Measurements from ENCODE around the gene EFCAB5. TPM values are rescaled to one million over a fixed set of nuclear protein-coding genes. Genes with fewer than 3 reads are reported as not detected.
A peak's percentile ranks its signal among the peaks of the same experiment; 100 is the strongest.
"Not testable (repeated sequence)": the region's sequence is repeated elsewhere in the genome, so short reads cannot be mapped to it uniquely, and the experiment has no call there.

Gene EFCAB5
- total RNA-seq, 1 experiment from 2014 or later = 0.16 TPM

DNA sequence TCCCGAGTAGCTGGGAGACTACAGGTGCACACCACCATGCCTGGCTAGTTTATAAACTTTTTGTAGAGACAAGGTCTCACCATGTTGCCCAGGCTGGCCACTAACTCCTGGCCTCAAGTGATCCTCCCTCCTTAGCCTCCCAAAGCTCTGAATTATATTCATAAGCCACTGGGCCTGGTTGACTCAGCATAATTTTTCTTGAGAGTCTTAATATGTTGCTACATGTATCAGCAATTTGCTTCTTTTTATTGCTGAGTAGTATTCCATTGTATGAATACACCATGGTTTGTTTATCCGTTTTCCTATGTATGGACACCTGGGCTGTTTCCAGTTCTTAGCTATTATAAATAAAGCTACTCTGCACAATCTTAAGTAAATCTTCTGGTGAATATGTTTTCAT, 132.8 kb downstream of the EFCAB5 start:
- no peak for DNase-seq (ENCODE audit: low read depth in 1 of 2, low spot score in 2 of 2)
- Histone ChIP-seq H3K27ac (no peak overlapping the region), H3K27me3 (replicated peaks) (0 out of 2 replicates have a peak, but pooled peaks cover 9% of the 10 kb centered on the region), H3K4me1 (replicated peaks) (no peaks in the 10 kb centered on the region), H3K36me3 (no peaks in the 10 kb centered on the region), H3K4me3 (no peak overlapping the region), H3K9me3 (replicated peaks) (no peaks in the 10 kb centered on the region)

DNA sequence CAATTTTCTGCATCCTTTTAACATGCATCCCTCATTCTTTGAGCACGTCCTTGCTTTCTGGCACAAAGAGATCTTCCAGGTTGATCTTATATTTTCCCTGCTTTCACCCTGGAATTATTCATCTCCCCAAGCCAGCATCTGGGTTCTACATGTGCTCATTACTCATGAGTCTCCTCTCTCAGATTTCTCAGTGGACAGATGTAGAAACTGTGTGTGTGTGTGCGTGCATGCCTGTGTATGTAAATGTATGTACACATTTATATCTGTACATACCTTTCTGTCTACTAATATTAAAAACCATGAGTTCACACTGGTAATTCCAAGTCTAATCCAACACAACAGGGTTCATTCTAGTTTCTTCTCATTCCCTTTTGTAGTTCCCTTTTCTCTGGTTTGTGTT, 133.3 kb downstream of the EFCAB5 start:
- Histone ChIP-seq H3K4me3 (no peak overlapping the region), H3K27me3 (replicated peaks) (peaks cover 9% of the 10 kb centered on the region; the same call in 1 of the 2 replicates), H3K9me3 (replicated peaks) (no peaks in the 10 kb centered on the region), H3K4me1 (replicated peaks) (no peaks in the 10 kb centered on the region), H3K27ac (no peak overlapping the region), H3K36me3 (no peaks in the 10 kb centered on the region)
- DNase-seq (ENCODE audit: low read depth in 1 of 2, low spot score in 2 of 2) = no peak

DNA sequence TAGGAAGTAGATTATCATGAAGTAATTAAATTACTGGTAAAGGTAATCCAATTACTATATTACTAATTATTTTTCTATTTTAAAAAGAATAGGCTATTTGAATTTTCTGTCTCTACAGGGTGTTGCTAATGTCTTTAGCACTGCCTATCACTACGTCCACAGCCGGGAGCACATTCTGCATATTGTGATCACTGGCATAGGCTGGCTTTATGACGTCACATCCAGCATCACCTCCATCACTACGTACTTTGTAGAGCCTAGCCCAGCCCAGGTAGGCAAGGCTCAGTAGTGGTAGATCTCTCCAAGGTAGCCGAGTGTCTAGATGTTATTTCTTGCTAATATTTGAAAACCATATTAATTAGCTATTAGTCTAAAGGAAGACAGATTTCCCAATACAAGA, 141.3 kb downstream of the EFCAB5 start:
- Histone ChIP-seq H3K4me1 (replicated peaks) (no peaks in the 10 kb centered on the region), H3K27me3 (replicated peaks) (peaks cover 4% of the 10 kb centered on the region; the same call in 1 of the 2 replicates), H3K9me3 (replicated peaks) (no peaks in the 10 kb centered on the region), H3K27ac (no peak overlapping the region), H3K4me3 (no peak overlapping the region), H3K36me3 (no peaks in the 10 kb centered on the region)
- DNase-seq (ENCODE audit: low read depth in 1 of 2, low spot score in 2 of 2) = no peak

DNA sequence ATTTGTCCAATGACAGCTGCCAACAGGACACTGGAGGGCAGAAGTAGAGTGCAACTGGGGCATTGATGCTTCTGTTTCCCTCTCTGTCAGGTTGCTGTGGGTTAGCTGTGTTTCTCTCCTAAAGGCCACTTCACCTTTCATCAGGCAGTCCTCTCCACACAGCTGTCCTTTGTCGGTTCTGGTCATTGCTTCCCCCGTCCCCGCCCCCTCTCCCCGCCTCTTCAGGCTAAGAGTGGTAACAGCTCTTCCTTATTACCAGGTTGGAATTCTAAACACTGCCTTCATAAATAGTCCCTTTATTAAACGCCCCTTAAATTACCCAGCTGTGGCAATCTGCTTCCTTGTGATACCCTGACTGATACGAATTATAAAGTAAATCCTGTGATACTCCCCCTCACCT, 143.4 kb downstream of the EFCAB5 start:
- no peaks in the 10 kb centered on the region for H3K9me3 ChIP-seq (replicated peaks)
- no peak for DNase-seq (ENCODE audit: low read depth in 1 of 2, low spot score in 2 of 2)
- no peaks in the 10 kb centered on the region for H3K36me3 ChIP-seq
- no peak overlapping the region for H3K4me3 ChIP-seq
- H3K27me3 ChIP-seq (replicated peaks) = peaks cover 4% of the 10 kb centered on the region; the same call in 1 of the 2 replicates
- no peaks in the 10 kb centered on the region for H3K4me1 ChIP-seq (replicated peaks)
- H3K27ac ChIP-seq = no peak overlapping the region

DNA sequence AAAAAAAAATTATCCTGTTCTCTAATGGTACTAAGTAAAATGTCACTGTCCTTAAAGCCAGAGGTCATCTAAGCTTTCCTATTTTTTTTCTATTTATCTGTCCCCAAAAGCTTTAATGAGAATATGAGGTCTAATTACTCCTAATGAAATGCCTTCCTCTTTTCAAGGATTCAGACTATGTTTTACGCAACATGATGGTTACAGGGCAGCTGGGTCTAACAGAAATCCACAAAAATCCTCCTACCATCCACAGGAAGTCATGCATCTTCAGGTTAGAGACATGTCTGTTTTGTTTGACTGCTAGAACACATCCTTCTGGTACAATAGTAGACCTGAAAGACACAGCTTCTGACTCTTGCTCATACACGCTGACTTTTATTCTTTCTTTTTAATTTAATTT, 145.5 kb downstream of the EFCAB5 start:
- no peak for DNase-seq (ENCODE audit: low read depth in 1 of 2, low spot score in 2 of 2)
- H3K9me3 ChIP-seq (replicated peaks) = no peaks in the 10 kb centered on the region
- H3K27me3 ChIP-seq (replicated peaks) = 0 out of 2 replicates have a peak, but pooled peaks cover 4% of the 10 kb centered on the region
- H3K27ac ChIP-seq = no peak overlapping the region
- no peak overlapping the region for H3K4me3 ChIP-seq
- no peaks in the 10 kb centered on the region for H3K36me3 ChIP-seq
- H3K4me1 ChIP-seq (replicated peaks) = peaks cover 2% of the 10 kb centered on the region; the same call in 1 of the 2 replicates

DNA sequence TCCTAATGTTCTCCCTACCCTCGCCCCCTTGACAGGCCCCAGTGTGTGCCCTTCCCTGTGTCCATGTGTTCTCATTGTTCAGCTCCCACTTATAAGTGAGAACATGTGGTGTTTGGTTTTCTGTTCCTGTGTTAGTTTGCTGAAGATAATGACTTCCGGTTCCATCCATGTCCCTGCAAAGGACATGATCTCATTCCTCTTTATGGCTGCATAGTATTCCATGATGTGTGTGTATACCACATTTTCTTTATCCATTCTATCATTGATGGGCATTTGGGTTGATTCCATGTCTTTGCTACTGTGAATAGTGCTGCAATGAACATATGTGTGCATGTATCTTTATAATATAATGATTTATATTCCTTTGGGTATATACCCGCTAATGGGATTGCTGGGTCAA, 146.0 kb downstream of the EFCAB5 start:
- not testable (repeated sequence) for H3K27ac ChIP-seq; DNase-seq (ENCODE audit: low read depth in 1 of 2, low spot score in 2 of 2); H3K36me3 ChIP-seq; H3K27me3 ChIP-seq (replicated peaks); H3K4me1 ChIP-seq (replicated peaks); H3K9me3 ChIP-seq (replicated peaks); H3K4me3 ChIP-seq

DNA sequence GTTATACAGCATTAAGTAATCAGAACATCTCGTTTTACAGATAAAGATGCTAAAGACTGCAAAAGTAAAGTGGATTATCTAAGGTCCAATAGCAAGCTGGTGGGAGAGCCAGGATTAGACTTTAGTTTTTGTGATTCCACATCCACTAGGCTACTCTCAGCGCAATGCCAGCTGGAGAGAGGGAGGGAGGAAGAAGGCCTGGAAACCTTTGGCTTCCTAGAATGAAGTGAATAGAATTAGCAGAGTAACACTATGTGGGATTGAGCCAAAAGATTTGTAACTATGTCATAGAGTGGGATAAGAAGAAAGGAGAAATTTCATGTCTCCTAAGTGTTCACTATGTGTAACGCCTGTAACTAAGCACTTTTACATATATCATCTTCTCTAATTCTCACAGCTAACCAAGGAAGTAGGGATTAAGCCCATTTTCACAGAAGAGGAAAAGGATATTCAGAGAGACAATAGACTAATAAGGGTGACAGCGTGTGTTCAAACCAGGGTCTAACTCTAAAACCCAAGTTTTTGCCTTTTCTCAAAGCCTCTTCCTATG, 149.8 kb downstream of the EFCAB5 start:
- Histone ChIP-seq H3K4me3 (no peak overlapping the region), H3K27ac (no peak overlapping the region), H3K36me3 (no peaks in the 10 kb centered on the region), H3K27me3 (replicated peaks) (no peaks in the 10 kb centered on the region), H3K9me3 (replicated peaks) (no peaks in the 10 kb centered on the region), H3K4me1 (replicated peaks) (peaks cover 19% of the 10 kb centered on the region)
- DNase-seq (ENCODE audit: low read depth in 1 of 2, low spot score in 2 of 2) = no peak

DNA sequence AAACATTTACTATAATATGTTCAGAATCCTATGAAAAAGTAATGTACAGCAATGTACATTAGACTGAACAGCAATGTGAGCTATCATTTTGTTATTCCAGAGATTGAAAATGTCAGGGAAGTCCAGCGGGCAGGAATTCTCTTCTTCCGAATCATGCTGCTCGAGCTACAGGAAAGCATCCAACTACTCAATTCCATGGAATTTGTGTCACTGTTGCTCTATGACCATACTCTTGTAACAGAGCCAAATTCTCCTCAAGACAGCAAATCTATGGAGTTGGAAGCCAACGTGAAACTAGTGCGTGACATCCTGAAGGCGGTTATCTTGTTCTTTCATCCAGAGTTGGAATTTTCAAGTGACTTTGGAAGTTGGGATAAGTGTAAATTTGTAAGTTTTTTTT, 150.3 kb downstream of the EFCAB5 start:
- peak in 1 of 2 experiments; percentile 5 for DNase-seq (ENCODE audit: low read depth in 1 of 2, low spot score in 2 of 2)
- H3K4me3 ChIP-seq = no peak overlapping the region

DNA sequence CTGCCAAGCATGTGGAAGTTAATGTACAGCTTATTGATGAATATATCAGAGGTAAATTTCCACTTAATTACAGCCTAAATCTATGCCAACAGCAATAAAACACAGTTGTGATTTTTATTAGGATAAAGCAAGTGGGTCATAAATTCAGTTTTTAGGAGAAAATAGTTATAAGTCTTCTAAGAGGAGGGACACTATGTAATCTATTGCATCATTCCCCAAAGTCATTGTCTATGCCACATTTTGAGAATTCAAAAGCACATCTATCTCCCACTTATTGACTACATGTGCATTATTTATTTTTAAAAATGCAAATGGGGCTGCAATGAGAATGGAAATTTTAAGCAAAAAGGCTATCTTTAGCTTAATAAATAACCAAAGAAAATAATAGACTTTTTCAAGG, 151.5 kb downstream of the EFCAB5 start:
- Histone ChIP-seq H3K27ac (no peak overlapping the region), H3K4me1 (replicated peaks) (peaks cover 19% of the 10 kb centered on the region), H3K4me3 (no peak overlapping the region), H3K9me3 (replicated peaks) (no peaks in the 10 kb centered on the region), H3K36me3 (no peaks in the 10 kb centered on the region), H3K27me3 (replicated peaks) (no peaks in the 10 kb centered on the region)
- DNase-seq (ENCODE audit: low read depth in 1 of 2, low spot score in 2 of 2) = no peak

More for the DNA sequence above, 150.3 kb downstream of the EFCAB5 start:
- Histone ChIP-seq H3K9me3 (replicated peaks) (no peaks in the 10 kb centered on the region), H3K36me3 (no peaks in the 10 kb centered on the region), H3K27ac (no peak overlapping the region), H3K27me3 (replicated peaks) (no peaks in the 10 kb centered on the region), H3K4me1 (replicated peaks) (peaks cover 19% of the 10 kb centered on the region)

DNA sequence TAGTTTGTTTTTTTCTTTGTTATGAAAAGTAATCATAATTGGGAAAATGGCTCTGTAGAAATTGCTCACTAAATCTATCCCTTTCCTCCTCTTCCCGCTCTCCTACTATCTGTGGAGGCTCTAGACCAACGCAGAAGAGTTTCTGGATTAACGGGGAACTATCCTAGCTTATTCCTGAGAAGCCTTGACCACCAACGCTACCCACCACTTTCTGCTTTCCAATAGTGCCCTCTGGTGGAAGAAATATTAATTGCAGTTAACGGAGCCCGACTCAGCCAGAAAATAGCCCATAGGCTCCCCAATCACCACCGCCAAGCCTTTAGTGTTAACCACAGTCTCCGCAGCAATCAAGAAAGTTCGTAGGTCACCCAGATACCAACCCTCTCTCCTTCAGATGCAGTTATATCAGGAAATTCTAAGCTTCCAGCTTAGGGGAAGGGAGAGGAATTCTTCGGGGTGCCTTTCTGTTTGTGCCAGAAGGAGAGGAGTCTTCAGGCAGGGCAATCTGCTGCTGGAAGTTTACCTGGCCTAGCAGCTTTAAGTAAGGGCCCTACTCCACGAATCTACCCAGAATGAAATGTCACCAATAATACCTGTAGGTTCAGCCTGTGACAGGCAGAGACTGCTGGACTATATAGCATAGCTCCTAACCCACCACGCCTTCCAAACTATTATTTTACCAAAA, 152.2 kb downstream of the EFCAB5 start:
- DNase-seq (ENCODE audit: low read depth in 1 of 2, low spot score in 2 of 2) = peak in 1 of 2 experiments; percentile 71
- peaks cover 19% of the 10 kb centered on the region for H3K4me1 ChIP-seq (replicated peaks)
- no peaks in the 10 kb centered on the region for H3K36me3 ChIP-seq
- H3K9me3 ChIP-seq (replicated peaks) = no peaks in the 10 kb centered on the region
- no peak overlapping the region for H3K4me3 ChIP-seq
- H3K27ac ChIP-seq = no peak overlapping the region
- H3K27me3 ChIP-seq (replicated peaks) = no peaks in the 10 kb centered on the region

DNA sequence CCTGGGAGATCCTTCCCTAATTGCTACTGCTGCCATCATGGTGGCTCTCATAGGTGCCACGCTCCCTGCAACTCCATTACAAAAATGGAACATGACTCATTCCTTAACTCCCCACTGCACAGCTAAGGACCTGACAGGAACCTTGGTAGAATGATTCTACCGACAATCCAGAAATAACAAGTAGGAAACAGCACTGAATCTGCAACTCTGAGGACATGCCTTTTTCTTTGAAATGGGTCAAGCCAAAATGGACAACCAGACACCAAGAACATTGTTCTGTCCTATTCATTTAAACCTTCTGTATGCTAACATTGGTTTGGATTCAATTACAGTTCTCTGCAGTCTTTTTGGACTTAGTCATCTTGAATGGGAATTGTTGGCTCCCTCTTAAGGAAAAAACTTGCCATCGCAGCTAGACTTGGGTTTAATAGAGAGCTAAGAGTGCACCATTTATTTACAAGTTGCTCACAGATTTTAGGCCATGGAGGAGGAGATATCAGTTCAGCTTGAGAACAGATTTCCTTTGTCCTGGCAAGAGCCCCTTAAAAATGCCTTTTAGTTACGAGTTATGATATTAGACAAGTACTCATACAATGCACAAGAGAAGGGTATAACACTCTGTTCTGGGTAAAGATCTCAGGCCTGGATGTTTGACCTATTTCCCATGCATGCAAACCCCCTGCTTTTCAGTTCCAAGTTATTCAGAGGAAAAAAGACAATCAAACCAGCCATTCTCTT, 154.2 kb downstream of the EFCAB5 start:
- peak in 1 of 2 experiments; percentile 64 for DNase-seq (ENCODE audit: low read depth in 1 of 2, low spot score in 2 of 2)
- Histone ChIP-seq H3K27me3 (replicated peaks) (peaks cover 3% of the 10 kb centered on the region; the same call in 1 of the 2 replicates), H3K4me3 (no peak overlapping the region), H3K27ac (no peak overlapping the region), H3K36me3 (no peaks in the 10 kb centered on the region), H3K9me3 (replicated peaks) (no peaks in the 10 kb centered on the region), H3K4me1 (replicated peaks) (peaks cover 19% of the 10 kb centered on the region)

DNA sequence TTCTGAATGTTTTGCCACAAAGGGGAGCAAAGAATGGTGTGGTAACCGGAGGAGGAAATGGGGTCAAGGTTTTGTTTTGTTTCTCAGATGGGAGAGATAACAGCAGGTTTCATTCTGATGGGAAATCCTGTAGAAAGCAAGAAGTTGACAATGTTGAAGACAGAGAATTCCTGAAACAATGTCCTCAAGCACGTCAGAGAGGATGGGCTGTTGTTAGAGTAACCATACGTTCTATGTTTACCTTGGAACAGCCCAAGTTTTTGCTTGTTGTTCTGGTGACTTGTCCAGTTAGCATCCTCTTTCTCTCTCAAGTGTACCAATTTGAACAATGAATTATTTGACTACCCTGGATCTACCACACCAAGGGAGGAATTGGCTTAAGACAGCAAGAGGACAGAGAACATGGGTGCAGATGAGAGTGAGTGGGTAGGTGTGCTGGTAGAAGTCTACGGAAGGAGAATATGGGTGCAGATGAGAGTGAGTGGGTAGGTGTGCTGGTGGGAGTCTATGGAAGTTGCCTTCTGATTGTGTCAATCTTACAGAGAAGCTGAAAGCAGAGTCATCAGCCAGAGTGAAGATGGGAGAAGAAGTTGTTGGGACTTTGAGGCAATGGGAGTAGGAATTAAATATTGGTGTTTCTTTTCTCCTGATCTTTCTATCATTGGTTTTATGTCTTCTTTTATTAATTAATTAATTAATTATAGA, 160.4 kb downstream of the EFCAB5 start:
- no peak overlapping the region for H3K4me3 ChIP-seq
- H3K27me3 ChIP-seq (replicated peaks) = peaks cover 3% of the 10 kb centered on the region; the same call in 1 of the 2 replicates
- DNase-seq (ENCODE audit: low read depth in 1 of 2, low spot score in 2 of 2) = no peak
- no peak overlapping the region for H3K27ac ChIP-seq
- H3K9me3 ChIP-seq (replicated peaks) = no peaks in the 10 kb centered on the region
- H3K4me1 ChIP-seq (replicated peaks) = no peaks in the 10 kb centered on the region
- H3K36me3 ChIP-seq = no peaks in the 10 kb centered on the region

DNA sequence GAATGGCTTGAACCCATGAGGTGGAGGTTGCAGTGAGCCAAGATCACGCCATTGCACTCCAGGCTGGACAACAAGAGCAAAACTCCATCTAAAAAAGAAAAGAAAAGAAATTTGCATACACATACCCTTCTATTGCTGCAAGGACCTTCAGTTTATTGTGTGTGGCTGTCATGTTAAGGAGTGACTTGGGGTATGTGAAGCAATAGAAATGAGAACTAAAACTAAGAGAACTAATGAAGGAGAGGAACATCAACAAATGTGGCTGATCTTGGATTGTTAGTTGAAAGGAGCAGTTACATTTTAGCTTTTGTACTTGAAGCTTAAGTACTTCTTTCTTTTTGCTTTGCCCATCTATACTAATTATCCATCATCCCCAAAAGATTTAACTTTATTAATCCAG, 162.5 kb downstream of the EFCAB5 start:
- Histone ChIP-seq H3K4me3 (no peak overlapping the region), H3K36me3 (no peaks in the 10 kb centered on the region), H3K4me1 (replicated peaks) (no peaks in the 10 kb centered on the region), H3K27ac (no peak overlapping the region), H3K27me3 (replicated peaks) (peaks cover under 1% of the 10 kb centered on the region), H3K9me3 (replicated peaks) (no peaks in the 10 kb centered on the region)
- no peak for DNase-seq (ENCODE audit: low read depth in 1 of 2, low spot score in 2 of 2)

Measured in SJSA1 (cell line).